ENCODE measurements around the gene ADCK1.

ADCK1 gene

GRCh38 chr14:77808250-77808649 is 8.3 kb downstream of the ADCK1 start:
- TF ChIP-seq CREB1 (IDR thresholded peaks at IDR 0.05; ENCODE audit: low read depth) (no peak), USF1 (IDR thresholded peaks at IDR 0.05) (no peak), RAD21 (IDR thresholded peaks at IDR 0.05; ENCODE audit: low read depth) (no peak), TCF12 (IDR thresholded peaks at IDR 0.05; ENCODE audit: low read depth) (no peak), EGR1 (IDR thresholded peaks at IDR 0.05) (no peak), TEAD4 (IDR thresholded peaks at IDR 0.05) (no peak), TAF1 (IDR thresholded peaks at IDR 0.05; ENCODE audit: low read depth) (no peak), ZBTB7A (IDR thresholded peaks at IDR 0.05; ENCODE audit: low read depth) (no peak), CEBPB (IDR thresholded peaks at IDR 0.05) (no peak), EP300 (IDR thresholded peaks at IDR 0.05; ENCODE audit: borderline replicate concordance) (no peak), YY1 (IDR thresholded peaks at IDR 0.05; ENCODE audit: low read depth) (no peak), REST (IDR thresholded peaks at IDR 0.05; ENCODE audit: low read depth) (no peak), NFIC (IDR thresholded peaks at IDR 0.05) (no peak), FOXM1 (IDR thresholded peaks at IDR 0.05; ENCODE audit: borderline replicate concordance, low read depth) (no peak)
- TF ChIP-seq, protein P1, sequence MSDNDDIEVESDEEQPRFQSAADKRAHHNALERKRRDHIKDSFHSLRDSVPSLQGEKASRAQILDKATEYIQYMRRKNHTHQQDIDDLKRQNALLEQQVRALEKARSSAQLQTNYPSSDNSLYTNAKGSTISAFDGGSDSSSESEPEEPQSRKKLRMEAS (IDR thresholded peaks at IDR 0.05) = no peak

DNA sequence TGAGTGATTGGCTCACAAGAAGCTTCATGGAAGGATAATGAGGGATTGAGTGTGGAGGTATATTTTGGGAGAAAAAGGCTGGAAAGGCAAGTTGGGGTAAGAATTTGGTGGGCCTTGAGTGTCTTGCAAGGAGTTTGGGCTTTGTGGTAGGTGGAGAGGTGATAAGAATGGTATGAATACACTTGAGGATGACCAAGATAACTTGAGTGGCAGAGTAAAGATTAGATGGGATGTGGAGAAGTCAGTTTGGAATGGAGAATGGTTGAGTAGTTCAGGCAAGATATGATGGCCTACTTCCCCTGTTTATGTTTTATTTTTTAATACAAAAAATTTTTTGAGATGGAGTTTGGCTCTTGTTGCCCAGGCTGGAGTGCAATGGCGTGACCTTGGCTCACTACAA is 9.1 kb downstream of the ADCK1 start:
- TF ChIP-seq REST (IDR thresholded peaks at IDR 0.05; ENCODE audit: low read depth) (no peak), USF1 (IDR thresholded peaks at IDR 0.05) (no peak), FOXM1 (IDR thresholded peaks at IDR 0.05; ENCODE audit: borderline replicate concordance, low read depth) (no peak), CREB1 (IDR thresholded peaks at IDR 0.05; ENCODE audit: low read depth) (no peak), YY1 (IDR thresholded peaks at IDR 0.05; ENCODE audit: low read depth) (no peak), TEAD4 (IDR thresholded peaks at IDR 0.05) (no peak), TCF12 (IDR thresholded peaks at IDR 0.05; ENCODE audit: low read depth) (no peak), RAD21 (IDR thresholded peaks at IDR 0.05; ENCODE audit: low read depth) (no peak), CEBPB (IDR thresholded peaks at IDR 0.05) (no peak), TAF1 (IDR thresholded peaks at IDR 0.05; ENCODE audit: low read depth) (no peak), EGR1 (IDR thresholded peaks at IDR 0.05) (no peak), NFIC (IDR thresholded peaks at IDR 0.05) (no peak), EP300 (IDR thresholded peaks at IDR 0.05; ENCODE audit: borderline replicate concordance) (no peak), ZBTB7A (IDR thresholded peaks at IDR 0.05; ENCODE audit: low read depth) (no peak)
- TF ChIP-seq, protein P1 (IDR thresholded peaks at IDR 0.05) = no peak

DNA sequence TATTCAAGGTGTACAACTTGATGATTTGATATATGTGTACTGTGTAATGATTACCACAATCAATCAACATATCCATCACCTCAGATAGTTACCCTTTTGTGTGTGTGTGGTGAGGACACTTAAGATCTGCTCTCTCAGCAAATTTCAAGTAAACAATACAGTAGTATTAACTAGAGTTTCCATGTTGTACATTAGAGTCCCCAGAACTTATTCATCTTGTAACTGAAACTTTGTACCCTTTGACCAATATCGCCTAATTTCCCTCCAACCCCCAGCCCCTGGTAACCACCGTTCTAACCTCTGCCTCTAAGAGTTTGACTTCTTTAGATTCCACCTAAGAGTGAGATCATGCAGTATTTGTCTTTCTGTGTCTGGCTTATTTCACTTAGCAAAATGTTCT is 12.1 kb downstream of the ADCK1 start:
- no peak for TF ChIP-seq TAF1 (IDR thresholded peaks at IDR 0.05; ENCODE audit: low read depth)
- TF ChIP-seq RAD21 (IDR thresholded peaks at IDR 0.05; ENCODE audit: low read depth) = no peak
- TF ChIP-seq TCF12 (IDR thresholded peaks at IDR 0.05; ENCODE audit: low read depth) = no peak
- no peak for TF ChIP-seq REST (IDR thresholded peaks at IDR 0.05; ENCODE audit: low read depth)
- TF ChIP-seq ZBTB7A (IDR thresholded peaks at IDR 0.05; ENCODE audit: low read depth) = no peak

DNA sequence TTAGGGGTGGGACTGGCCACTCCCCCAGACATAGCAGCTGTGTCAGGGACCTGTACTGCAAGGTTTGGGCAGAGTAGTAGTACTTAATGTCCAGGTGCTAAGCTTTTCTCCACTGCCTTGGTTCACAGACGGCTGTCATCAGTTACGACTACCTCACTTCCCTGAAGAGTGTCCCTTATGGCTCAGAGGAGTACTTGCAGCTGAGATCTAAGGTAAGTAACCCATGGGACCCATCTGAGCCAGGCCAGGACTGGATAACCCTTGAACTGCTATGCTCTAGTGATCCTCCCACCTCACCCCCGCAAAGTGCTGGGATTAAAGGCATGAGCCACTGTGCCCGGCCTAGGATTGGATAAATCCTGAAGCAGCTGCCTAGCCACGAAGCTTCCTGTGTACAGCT is 22.4 kb downstream of the ADCK1 start:
- TF ChIP-seq EP300 (IDR thresholded peaks at IDR 0.05; ENCODE audit: borderline replicate concordance) (no peak), TEAD4 (IDR thresholded peaks at IDR 0.05) (no peak), ZBTB7A (IDR thresholded peaks at IDR 0.05; ENCODE audit: low read depth) (no peak), REST (IDR thresholded peaks at IDR 0.05; ENCODE audit: low read depth) (no peak), TCF12 (IDR thresholded peaks at IDR 0.05; ENCODE audit: low read depth) (no peak), TAF1 (IDR thresholded peaks at IDR 0.05; ENCODE audit: low read depth) (no peak), CEBPB (IDR thresholded peaks at IDR 0.05) (no peak), YY1 (IDR thresholded peaks at IDR 0.05; ENCODE audit: low read depth) (no peak), EGR1 (IDR thresholded peaks at IDR 0.05) (no peak), USF1 (IDR thresholded peaks at IDR 0.05) (no peak), CREB1 (IDR thresholded peaks at IDR 0.05; ENCODE audit: low read depth) (no peak), FOXM1 (IDR thresholded peaks at IDR 0.05; ENCODE audit: borderline replicate concordance, low read depth) (no peak), NFIC (IDR thresholded peaks at IDR 0.05) (no peak), RAD21 (IDR thresholded peaks at IDR 0.05; ENCODE audit: low read depth) (no peak)
- TF ChIP-seq, protein P1 (IDR thresholded peaks at IDR 0.05) = no peak
